ENCODE results near the gene MRPL46. TPM values are rescaled to one million over a fixed set of nuclear protein-coding genes. Genes with fewer than 3 reads are reported as not detected.
A peak's percentile ranks its signal among the peaks of the same experiment; 100 is the strongest.
"Not testable (repeated sequence)": the region's sequence is repeated elsewhere in the genome, so short reads cannot be mapped to it uniquely, and the experiment has no call there.

The MRPL46 gene
- total RNA-seq, 1 experiment from 2014 or later = 29.9 TPM

- no peak for DNase-seq (ENCODE audit: low spot score)
Measured at GRCh38 chr15:88477904-88478303, 10.7 kb upstream of the MRPL46 start.

- no peak for DNase-seq (ENCODE audit: low spot score)
Measured at GRCh38 chr15:88477126-88477525, 9.9 kb upstream of the MRPL46 start.

- DNase-seq (ENCODE audit: low spot score) = peak; percentile 46
Measured at GRCh38 chr15:88476635-88477060, 9.5 kb upstream of the MRPL46 start.

- not testable (repeated sequence) for DNase-seq (ENCODE audit: low spot score)
Measured at GRCh38 chr15:88473661-88474293, 6.6 kb upstream of the MRPL46 start.

- no peak for DNase-seq (ENCODE audit: low spot score)
Measured at GRCh38 chr15:88472225-88472624, 5.0 kb upstream of the MRPL46 start.

GRCh38 chr15:88470625-88471372 lies 3.6 kb upstream of the MRPL46 start:
- no peak for DNase-seq (ENCODE audit: low spot score)

- no peak for DNase-seq (ENCODE audit: low spot score)
Measured at GRCh38 chr15:88469321-88469720, 2.1 kb upstream of the MRPL46 start.

GRCh38 chr15:88468721-88469120 lies 1.5 kb upstream of the MRPL46 start:
- DNase-seq (ENCODE audit: low spot score) = not testable (repeated sequence)

- DNase-seq (ENCODE audit: low spot score) = no peak
Measured at GRCh38 chr15:88467935-88468528, 844 bp upstream of the MRPL46 start.

GRCh38 chr15:88465633-88466224 lies 1.5 kb downstream of the MRPL46 start:
- peak; percentile 47 for DNase-seq (ENCODE audit: low spot score)

GRCh38 chr15:88463870-88464532 lies 3.2 kb downstream of the MRPL46 start:
- no peak for DNase-seq (ENCODE audit: low spot score)

- no peak for DNase-seq (ENCODE audit: low spot score)
Measured at GRCh38 chr15:88456733-88457132, 10.5 kb downstream of the MRPL46 start.

GRCh38 chr15:88454867-88455810 lies 12.0 kb downstream of the MRPL46 start:
- DNase-seq (ENCODE audit: low spot score) = peak; percentile 73

- no peak for DNase-seq (ENCODE audit: low spot score)
Measured at GRCh38 chr15:88454236-88454635, 13.0 kb downstream of the MRPL46 start.

GRCh38 chr15:88453651-88454050 lies 13.5 kb downstream of the MRPL46 start:
- no peak for DNase-seq (ENCODE audit: low spot score)

GRCh38 chr15:88450125-88450798 lies 16.9 kb downstream of the MRPL46 start:
- peak; percentile 53 for DNase-seq (ENCODE audit: low spot score)

GRCh38 chr15:88449581-88449980 lies 17.6 kb downstream of the MRPL46 start:
- no peak for DNase-seq (ENCODE audit: low spot score)

- no peak for DNase-seq (ENCODE audit: low spot score)
Measured at GRCh38 chr15:88448991-88449461, 18.2 kb downstream of the MRPL46 start.

- DNase-seq (ENCODE audit: low spot score) = no peak
Measured at GRCh38 chr15:88447741-88448140, 19.4 kb downstream of the MRPL46 start.

GRCh38 chr15:88447206-88447605 lies 20.0 kb downstream of the MRPL46 start:
- no peak for DNase-seq (ENCODE audit: low spot score)

Data from A172 (cell line).